ENCODE results near the gene METTL22.

GRCh38 chr16:8623634-8624033 lies 2.1 kb downstream of the METTL22 start:
- TF ChIP-seq MAX (IDR thresholded peaks at IDR 0.05; ENCODE audit: low read depth) (no peak), CTCF (IDR thresholded peaks at IDR 0.05) (no peak), REST (IDR thresholded peaks at IDR 0.05; ENCODE audit: low read depth, low read length) (no peak)
